NCI-H2081 treated with DMSO at 0.1 percent for 48 hours (cell line): ENCODE measurements around the gene MYBPHL.

Source experiments
- DNase-seq: peaks from one replicate; lab custom pipeline; 2025; lab: John Stamatoyannopoulos, UW

MYBPHL gene

DNA sequence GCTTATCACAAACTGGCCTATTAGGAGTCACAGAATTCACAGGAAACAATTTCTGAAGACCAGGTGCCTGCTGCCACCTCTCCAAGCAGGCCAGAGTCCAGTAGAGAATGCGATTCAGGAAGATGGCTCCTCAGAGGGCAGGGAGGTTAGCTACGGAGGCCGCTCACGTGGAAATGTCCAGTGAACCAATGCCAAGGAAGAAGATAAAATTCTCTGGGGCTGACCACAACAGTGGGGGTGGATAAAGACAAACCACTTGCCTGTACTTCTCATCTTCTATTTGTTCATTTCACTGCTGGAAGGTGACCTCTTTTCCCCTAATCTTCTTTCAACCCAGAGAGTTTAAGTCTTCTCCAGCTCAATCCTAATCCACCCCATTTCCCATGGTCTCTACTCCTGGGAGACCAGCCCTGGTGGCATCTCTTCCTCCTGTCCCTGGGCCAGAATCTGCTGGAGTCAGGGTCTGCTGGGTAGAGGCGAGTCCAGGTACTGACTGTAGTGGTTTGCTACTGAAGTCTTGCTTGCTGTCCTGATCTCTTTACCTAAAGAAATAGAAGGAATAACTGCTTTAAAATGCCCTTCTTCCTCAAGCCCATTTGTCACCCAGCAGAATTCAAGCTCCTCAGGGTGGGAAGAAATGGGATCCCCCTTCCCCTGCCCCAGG lies 27.1 kb downstream of the MYBPHL start:
- no peak for DNase-seq

GRCh38 chr1:109277434-109278204 lies 29.2 kb downstream of the MYBPHL start:
- peak; percentile 5 for DNase-seq

- no peak for DNase-seq
Observed at GRCh38 chr1:109275706-109276345, 31.0 kb downstream of the MYBPHL start.

DNA sequence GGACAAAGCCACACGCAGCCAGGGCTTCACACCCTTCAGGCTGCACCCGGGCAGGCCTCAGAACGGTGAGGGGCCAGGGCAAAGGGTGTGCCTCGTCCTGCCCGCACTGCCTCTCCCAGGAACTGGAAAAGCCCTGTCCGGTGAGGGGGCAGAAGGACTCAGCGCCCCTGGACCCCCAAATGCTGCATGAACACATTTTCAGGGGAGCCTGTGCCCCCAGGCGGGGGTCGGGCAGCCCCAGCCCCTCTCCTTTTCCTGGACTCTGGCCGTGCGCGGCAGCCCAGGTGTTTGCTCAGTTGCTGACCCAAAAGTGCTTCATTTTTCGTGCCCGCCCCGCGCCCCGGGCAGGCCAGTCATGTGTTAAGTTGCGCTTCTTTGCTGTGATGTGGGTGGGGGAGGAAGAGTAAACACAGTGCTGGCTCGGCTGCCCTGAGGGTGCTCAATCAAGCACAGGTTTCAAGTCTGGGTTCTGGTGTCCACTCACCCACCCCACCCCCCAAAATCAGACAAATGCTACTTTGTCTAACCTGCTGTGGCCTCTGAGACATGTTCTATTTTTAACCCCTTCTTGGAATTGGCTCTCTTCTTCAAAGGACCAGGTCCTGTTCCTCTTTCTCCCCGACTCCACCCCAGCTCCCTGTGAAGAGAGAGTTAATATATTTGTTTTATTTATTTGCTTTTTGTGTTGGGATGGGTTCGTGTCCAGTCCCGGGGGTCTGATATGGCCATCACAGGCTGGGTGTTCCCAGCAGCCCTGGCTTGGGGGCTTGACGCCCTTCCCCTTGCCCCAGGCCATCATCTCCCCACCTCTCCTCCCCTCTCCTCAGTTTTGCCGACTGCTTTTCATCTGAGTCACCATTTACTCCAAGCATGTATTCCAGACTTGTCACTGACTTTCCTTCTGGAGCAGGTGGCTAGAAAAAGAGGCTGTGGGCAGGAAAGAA lies 32.0 kb downstream of the MYBPHL start:
- no peak for DNase-seq

DNA sequence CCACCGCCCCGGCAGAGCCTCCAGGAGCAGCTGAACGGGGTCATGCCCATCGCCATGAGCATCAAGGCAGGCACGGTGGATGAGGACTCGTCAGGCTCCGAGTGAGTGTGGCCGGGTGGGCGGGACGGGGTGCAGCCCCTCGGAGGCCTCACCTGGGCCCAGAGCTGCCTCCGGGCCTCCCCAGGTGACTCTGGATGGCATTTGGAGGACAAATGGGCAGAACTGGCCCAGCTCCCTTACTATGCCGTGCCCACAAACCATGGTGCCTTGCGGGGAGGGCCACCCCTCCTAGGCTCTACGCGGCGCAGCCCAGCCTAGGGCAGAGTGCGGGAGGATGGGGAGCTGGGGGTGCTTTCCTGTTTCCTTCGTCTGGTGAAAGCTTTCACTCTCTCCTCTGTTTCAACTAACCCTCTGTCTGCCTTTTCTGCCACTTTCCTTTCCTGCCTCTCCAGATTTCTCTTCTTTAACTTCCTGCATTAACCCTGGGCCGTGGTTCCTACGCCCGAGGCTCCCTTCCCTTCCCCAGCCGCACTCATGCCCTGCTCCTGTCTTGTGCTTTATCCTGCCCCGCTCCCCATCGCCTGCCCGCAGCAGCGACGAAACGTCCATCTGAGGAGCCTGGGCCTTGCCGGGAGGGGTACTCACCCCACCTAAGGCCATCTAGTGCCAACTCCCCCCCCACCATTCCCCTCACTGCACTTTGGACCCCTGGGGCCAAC lies 33.1 kb downstream of the MYBPHL start:
- DNase-seq, result no peak

DNA sequence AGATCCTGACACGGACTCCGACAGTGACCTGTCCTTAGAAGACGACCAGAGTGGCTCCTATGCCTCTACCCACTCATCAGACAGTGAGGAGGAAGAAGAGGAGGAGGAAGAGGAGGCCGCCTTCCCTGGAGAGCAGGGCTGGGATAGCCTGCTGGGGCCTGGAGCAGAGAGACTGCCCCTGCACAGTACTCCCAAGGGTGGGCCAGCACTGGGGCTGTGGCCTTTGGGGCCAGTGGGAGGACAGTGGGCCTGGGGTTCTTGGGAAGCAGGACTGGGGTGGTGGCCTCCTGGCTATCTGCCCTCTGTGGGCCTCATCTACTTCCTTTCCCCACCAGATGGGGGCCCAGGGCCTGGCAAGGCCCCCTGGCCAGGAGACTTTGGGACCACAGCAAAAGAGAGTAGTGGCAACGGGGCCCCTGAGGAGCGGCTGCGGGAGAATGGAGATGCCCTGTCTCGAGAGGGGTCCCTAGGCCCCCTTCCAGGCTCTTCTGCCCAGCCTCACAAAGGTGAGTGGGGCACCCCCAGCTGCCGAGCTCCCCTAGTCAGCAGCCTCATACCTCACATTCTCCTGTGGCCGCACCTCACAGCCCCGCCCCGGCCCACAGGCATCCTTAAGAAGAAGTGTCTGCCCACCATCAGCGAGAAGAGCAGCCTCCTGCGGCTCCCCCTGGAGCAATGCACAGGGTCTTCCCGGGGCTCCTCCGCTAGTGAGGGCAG lies 33.8 kb downstream of the MYBPHL start:
- DNase-seq, result no peak

DNA sequence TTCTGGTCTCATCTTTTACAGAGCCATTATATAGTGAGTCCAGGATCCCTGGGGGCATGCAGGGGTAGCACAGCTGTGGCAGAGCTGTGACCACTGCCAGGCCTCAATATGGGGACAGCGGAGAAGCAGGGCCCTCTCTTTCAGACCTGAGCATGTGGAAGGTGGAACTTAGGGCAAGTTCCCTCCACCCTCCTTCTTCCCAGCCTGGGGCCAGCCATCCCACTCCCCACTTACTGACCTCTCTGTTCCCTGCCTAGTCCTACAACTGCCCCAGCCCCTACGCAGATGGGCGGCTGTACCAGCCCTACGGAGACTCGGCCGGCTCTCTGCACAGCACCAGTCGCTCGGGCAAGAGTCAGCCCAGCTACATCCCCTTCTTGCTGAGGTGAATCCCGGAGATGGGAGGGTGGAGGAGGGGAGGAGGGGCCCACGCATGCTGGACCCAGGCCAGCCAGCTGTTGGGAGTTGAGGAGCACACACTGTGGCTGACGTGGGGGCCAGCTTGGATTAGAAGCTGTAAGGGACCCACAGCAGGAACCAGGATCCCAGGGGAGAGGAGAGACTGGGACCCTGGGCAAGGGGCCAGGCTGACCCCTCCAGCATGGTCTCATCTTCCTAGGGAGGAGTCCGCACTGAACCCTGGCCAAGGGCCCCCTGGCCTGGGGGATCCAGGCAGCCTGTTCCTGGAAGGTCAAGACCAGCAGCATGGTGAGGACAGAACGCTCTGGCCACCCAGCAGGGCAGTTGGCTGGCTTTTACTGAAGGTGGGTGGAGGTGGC lies 34.6 kb downstream of the MYBPHL start:
- no peak for DNase-seq

- no peak for DNase-seq
Observed at GRCh38 chr1:109271458-109271857, 35.4 kb downstream of the MYBPHL start.

- no peak for DNase-seq
Observed at GRCh38 chr1:109270623-109271317, 36.0 kb downstream of the MYBPHL start.

DNA sequence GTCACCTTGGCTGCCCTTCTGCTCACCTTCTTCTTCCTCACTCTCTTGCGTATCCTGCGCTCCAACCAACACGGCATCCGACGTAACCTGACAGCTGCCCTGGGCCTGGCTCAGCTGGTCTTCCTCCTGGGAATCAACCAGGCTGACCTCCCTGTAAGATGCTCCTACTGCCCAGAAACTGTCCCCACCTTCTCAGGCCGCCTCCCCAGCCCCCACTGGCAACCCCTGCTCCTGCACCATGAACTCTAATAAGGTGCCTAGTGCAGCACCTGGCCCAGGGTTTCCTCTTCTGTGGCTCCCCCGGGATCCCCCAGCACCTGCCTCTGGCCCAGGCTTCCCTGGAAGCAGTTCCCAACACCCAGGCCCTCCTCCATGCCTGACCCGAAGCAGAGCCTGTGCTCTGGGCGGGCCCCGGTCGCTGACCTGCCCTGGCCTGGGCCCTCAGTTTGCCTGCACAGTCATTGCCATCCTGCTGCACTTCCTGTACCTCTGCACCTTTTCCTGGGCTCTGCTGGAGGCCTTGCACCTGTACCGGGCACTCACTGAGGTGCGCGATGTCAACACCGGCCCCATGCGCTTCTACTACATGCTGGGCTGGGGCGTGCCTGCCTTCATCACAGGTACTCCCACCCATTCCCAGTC lies 36.7 kb downstream of the MYBPHL start:
- no peak for DNase-seq

DNA sequence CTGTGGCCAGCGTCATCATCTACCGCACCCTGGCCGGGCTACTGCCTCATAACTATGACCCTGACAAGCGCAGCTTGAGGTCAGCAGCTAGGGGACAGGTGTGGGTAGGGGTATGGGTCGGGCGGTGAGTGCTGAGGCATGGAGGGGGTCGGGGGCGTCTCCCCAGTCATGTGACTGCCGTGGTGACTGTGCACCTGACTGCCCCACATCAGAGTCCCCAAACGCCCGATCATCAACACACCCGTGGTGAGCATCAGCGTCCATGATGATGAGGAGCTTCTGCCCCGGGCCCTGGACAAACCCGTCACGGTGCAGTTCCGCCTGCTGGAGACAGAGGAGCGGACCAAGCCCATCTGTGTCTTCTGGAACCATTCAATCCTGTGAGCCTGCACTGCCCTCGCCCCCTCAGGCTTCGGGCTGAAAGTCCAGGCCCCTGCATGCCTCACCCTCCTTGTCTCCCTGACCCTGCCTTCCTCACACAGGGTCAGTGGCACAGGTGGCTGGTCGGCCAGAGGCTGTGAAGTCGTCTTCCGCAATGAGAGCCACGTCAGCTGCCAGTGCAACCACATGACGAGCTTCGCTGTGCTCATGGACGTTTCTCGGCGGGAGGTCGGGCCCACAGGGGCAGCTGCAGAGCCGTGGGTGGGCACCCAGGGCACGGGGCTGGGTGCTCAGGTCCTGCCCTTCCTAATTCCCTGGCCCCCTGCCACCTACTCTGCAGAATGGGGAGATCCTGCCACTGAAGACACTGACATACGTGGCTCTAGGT lies 37.4 kb downstream of the MYBPHL start:
- DNase-seq, result no peak

DNA sequence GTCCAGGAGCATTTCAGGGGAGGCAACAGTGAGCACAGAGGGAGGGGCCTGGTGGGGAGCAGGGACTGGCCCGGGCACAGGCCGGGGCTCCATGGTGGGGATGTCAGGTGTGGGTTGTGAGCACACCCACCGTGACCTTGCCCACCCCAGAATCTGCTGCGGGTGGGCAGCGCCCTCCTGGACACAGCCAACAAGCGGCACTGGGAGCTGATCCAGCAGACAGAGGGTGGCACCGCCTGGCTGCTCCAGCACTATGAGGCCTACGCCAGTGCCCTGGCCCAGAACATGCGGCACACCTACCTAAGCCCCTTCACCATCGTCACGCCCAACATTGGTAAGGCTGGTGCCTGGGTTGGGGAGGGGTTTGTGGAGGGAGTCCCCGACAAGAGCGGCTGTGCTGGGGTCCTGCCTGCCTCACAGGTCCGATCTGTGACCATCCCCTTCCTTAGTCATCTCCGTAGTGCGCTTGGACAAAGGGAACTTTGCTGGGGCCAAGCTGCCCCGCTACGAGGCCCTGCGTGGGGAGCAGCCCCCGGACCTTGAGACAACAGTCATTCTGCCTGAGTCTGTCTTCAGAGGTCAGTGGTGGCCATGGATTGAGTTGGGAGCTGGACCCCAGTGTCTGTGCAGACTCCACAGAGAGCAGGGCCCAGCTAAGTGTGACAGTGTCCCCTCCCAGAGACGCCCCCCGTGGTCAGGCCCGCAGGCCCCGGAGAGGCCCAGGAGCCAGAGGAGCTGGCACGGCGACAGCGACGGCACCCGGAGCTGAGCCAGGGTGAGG lies 38.2 kb downstream of the MYBPHL start:
- no peak for DNase-seq

GRCh38 chr1:109267743-109268300 lies 39.0 kb downstream of the MYBPHL start:
- no peak for DNase-seq

GRCh38 chr1:109266965-109267364 lies 39.8 kb downstream of the MYBPHL start:
- DNase-seq, result no peak

DNA sequence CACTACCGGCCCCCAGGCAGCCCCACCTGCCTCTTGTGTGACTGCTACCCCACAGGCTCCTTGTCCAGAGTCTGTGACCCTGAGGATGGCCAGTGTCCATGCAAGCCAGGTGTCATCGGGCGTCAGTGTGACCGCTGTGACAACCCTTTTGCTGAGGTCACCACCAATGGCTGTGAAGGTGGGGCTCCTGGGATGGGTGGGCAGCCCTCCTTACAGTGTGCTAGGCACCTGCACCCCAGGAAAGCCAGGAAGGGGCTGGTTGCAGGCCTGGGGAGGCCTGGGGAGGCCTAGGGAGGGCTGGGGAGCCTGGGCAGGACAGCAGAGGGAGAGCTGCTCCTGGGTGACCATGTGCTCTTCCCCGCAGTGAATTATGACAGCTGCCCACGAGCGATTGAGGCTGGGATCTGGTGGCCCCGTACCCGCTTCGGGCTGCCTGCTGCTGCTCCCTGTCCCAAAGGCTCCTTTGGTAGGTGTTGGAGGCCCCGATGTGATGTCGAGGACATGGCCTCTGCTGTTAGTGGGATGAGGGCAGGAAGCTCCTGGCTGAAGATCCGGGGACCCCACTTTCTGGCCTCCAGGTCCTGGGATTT lies 41.0 kb downstream of the MYBPHL start:
- DNase-seq, result no peak

DNA sequence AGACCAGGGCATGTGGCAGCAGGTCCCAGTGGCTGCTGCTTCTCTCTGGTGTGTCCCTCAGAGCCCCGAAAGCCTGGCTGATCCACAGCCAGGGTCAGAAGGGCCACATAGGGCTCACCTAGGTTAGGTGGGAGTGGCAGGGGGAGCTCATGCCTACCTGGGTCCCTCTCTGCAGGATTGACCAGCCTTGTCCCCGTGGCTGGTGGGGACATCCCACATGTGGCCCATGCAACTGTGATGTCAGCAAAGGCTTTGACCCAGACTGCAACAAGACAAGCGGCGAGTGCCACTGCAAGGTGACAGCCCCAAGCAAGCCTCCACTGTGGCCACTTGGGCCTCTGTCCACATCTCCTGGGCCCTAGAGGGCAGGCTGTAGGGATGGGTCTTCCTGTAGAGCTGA lies 41.8 kb downstream of the MYBPHL start:
- no peak for DNase-seq

- DNase-seq, result no peak
Observed at GRCh38 chr1:109264379-109264755, 42.4 kb downstream of the MYBPHL start.
